Neuronal stem cell (in vitro differentiated cells): ENCODE data around the gene ARL14EP. TPM values are rescaled to one million over a fixed set of nuclear protein-coding genes. Genes with fewer than 3 reads are reported as not detected.

Experiments
- DNase-seq: peaks from one replicate; pipeline ENCODE4 v3.0.0-alpha.2; 2013; ENCODE audit warnings: low spot score
- H2AFZ ChIP-seq: one replicate; pipeline ENCODE4 v1.6.1; 2013; ENCODE audit warnings: mild to moderate bottlenecking, low read length, inconsistent platforms
- H2AK5ac ChIP-seq: 2 replicates; pipeline ENCODE4 v1.6.1; 2013; ENCODE audit warnings: low read depth, mild to moderate bottlenecking, inconsistent platforms, low read length, moderate library complexity, mixed read lengths
- H2BK120ac ChIP-seq: 2 replicates; pipeline ENCODE4 v1.6.1; 2013; ENCODE audit warnings: low read depth, mild to moderate bottlenecking, inconsistent platforms, low read length, moderate library complexity, mixed read lengths
- H2BK12ac ChIP-seq: one replicate; pipeline ENCODE4 v1.6.1; 2013; ENCODE audit warnings: low read length, inconsistent platforms
- H2BK15ac ChIP-seq: 2 replicates; pipeline ENCODE4 v1.6.1; 2013; ENCODE audit warnings: mild to moderate bottlenecking, low read length, inconsistent platforms, mixed read lengths
- H2BK5ac ChIP-seq: one replicate; pipeline ENCODE4 v1.6.1; 2013; ENCODE audit warnings: inconsistent platforms, mild to moderate bottlenecking, low read length, moderate library complexity
- H3K14ac ChIP-seq: one replicate; pipeline ENCODE4 v1.6.1; 2013; ENCODE audit warnings: low read length, inconsistent platforms
- H3K18ac ChIP-seq: 2 replicates; pipeline ENCODE4 v1.6.1; 2013; ENCODE audit warnings: low read length, inconsistent platforms
- H3K23ac ChIP-seq: 2 replicates; pipeline ENCODE4 v1.6.1; 2013; ENCODE audit warnings: low read depth, mild to moderate bottlenecking, mixed read lengths, low read length, inconsistent platforms; ENCODE audit not compliant: poor library complexity
- H3K27ac ChIP-seq: replicated peaks from 3 replicates; pipeline ENCODE4 v1.5.1; 2013; ENCODE audit warnings: low read length, inconsistent platforms
- H3K27me3 ChIP-seq, 3 experiments: 2 replicates each; pipeline ENCODE4 v1.6.1; 2013; ENCODE audit warnings: low read length in 3 of 3, mild to moderate bottlenecking in 2 of 3, inconsistent platforms in 1 of 3, low read depth in 1 of 3, mixed read lengths in 1 of 3, moderate library complexity in 1 of 3; ENCODE audit not compliant: control insufficient read depth in 3 of 3, insufficient read depth in 3 of 3
- H3K36me3 ChIP-seq, 2 donors: replicated peaks in 1 of 2; 2 replicates each; pipeline ENCODE4 v1.6.1; 2013; ENCODE audit warnings: low read length in 2 of 2; ENCODE audit not compliant: control insufficient read depth in 2 of 2, insufficient read depth in 2 of 2
- H3K4ac ChIP-seq: 2 replicates; pipeline ENCODE4 v1.6.1; 2013; ENCODE audit warnings: inconsistent platforms, mild to moderate bottlenecking, low read length, moderate library complexity
- H3K4me1 ChIP-seq, 2 donors: 1 replicate in 1 of 2; 2 replicates in 1 of 2; pipeline ENCODE4 v1.6.1; 2013; ENCODE audit warnings: low read length in 2 of 2, low read depth in 1 of 2; ENCODE audit not compliant: control insufficient read depth in 2 of 2, insufficient read depth in 1 of 2
- H3K4me2 ChIP-seq: one replicate; pipeline ENCODE4 v1.6.1; 2013; ENCODE audit warnings: mild to moderate bottlenecking, low read length, inconsistent platforms; ENCODE audit not compliant: insufficient read depth, poor library complexity, severe bottlenecking
- H3K4me3 ChIP-seq, 2 donors: 2 replicates each; pipeline ENCODE4 v1.5.1; 2013; ENCODE audit warnings: low read length in 2 of 2, mild to moderate bottlenecking in 2 of 2, inconsistent platforms in 1 of 2, moderate library complexity in 1 of 2
- H3K79me1 ChIP-seq: one replicate; pipeline ENCODE4 v1.6.1; 2013; ENCODE audit warnings: low read depth, mild to moderate bottlenecking, inconsistent platforms, low read length, moderate library complexity
- H3K9ac ChIP-seq: one replicate; pipeline ENCODE4 v1.6.1; 2013; ENCODE audit warnings: mild to moderate bottlenecking, low read depth, low read length, inconsistent platforms; ENCODE audit not compliant: poor library complexity
- H3K9me3 ChIP-seq, 2 donors: replicated peaks in 1 of 2; 2 replicates each; pipeline versions ENCODE3 to v1.6.1; 2013; ENCODE audit warnings: low read length in 2 of 2, mild to moderate bottlenecking in 2 of 2, inconsistent platforms in 1 of 2, low read depth in 1 of 2, mixed read lengths in 1 of 2, moderate library complexity in 1 of 2; ENCODE audit not compliant: control insufficient read depth in 2 of 2, insufficient read depth in 1 of 2
- H4K8ac ChIP-seq: one replicate; pipeline ENCODE4 v1.6.1; 2013; ENCODE audit warnings: low read depth, mild to moderate bottlenecking, inconsistent platforms, low read length, moderate library complexity
- H4K91ac ChIP-seq: one replicate; pipeline ENCODE4 v1.6.1; 2013; ENCODE audit warnings: low read length, low read depth, mild to moderate bottlenecking, inconsistent platforms; ENCODE audit not compliant: poor library complexity
- WGBS, 2 donors: extraction: QIAGEN DNeasy Blood & Tissue Kit; methylation state at CpG; one replicate each; pipeline ENCODE4 v1.1.7; 2013; ENCODE audit warnings: missing lambda C conversion rate in 2 of 2, mixed read lengths in 1 of 2; ENCODE audit not compliant: insufficient read length in 2 of 2, insufficient replicate concordance in 1 of 2; ENCODE audit errors: extremely low coverage in 2 of 2; 5-methylcytosine and 5-hydroxymethylcytosine counted together
- polyA plus RNA-seq, 2 experiments: library from polyadenylated mRNA; stranded (reverse); fragments of 200-250 nt; gene quantifications; one replicate each; pipeline ENCODE4 v1.2.3, GENCODE V29; 2013

Gene ARL14EP
- polyA plus RNA-seq (2013, experiment 1 of 2): 38.0 TPM
- polyA plus RNA-seq (2013, experiment 2 of 2): 40.2 TPM

DNA sequence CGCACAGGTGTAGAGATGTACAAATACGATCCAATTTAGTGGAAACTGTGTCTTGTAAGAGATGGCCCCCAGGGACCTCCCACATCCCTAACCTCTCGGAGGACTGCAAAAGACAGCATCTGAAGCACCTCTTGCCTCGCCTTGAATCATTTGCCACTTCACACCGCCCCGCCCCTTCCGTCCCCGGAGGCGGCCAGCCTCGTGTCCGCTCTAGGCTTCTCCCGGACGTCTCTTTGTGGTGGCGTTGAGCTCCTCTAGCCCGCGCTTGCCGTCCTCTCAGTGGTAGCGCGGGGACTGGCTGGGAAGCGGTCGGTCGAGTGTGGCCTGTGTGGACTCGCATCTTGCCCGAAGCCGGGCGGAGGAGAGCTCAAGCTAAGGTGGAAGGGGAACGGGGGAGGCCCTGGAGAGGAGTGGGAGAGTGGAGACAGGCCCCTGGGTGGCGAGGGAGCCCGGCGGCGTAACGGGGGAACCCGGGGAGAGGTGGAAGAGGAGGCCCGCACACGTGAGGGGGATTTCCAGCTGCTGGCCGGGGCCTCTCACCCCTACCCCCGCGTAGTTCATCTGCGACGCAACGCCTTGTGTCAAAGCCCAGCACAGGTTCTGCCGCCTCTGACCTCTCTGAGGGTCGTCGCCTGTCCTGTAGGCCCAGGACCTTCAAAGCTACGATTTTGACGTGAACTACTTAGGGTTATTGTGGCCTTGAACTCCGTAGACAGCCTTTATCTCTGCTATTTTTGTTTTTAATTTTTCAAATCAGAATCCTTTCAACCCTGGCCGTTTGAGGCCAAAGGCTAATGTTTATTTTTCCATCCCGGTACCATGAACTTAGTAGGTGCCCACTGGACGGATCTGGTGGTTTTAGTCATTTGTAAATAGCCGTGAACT, at the start of gene ARL14EP:
Gene ARL14EP, plus strand, starts transcription at position 279 of the 885 bp plus-strand sequence. CDS start 7,845 bp downstream, outside the sequence.
- peak within 1 kb of the TSS; percentile 98 for H3K18ac ChIP-seq
- DNase-seq: peak; percentile 87
- H2BK120ac ChIP-seq: no peak within 1 kb of the TSS
- no peak within 1 kb of the TSS for H4K91ac ChIP-seq
- no peak within 1 kb of the TSS for H3K4ac ChIP-seq
- H3K27ac ChIP-seq: peak within 1 kb of the TSS; percentile 69
- H3K9me3 ChIP-seq: no peaks in the 10 kb centered on the region
- peaks cover 1 to 4% of the 10 kb centered on the region in 2 donors for H3K4me1 ChIP-seq
- WGBS, 2 donors: no CpG with 5 or more reads among the region's 51 CpGs
- H4K8ac ChIP-seq: no peak within 1 kb of the TSS
- peaks cover 0 to 3% (median 0%) of the 10 kb centered on the region in 3 experiments for H3K27me3 ChIP-seq
- peak within 1 kb of the TSS; percentile 70 to 93 for H3K4me3 ChIP-seq
- no peak within 1 kb of the TSS for H2BK12ac ChIP-seq
- H3K79me1 ChIP-seq: no peaks in the 10 kb centered on the region
- peak within 1 kb of the TSS; percentile 95 for H3K9ac ChIP-seq
- H3K4me2 ChIP-seq: peak within 1 kb of the TSS; percentile 48
- peaks cover 0 to 9% of the 10 kb centered on the region in 2 donors for H3K36me3 ChIP-seq
- H2AFZ ChIP-seq: peak within 1 kb of the TSS; percentile 76
- H3K14ac ChIP-seq: no peak within 1 kb of the TSS
- peak within 1 kb of the TSS; percentile 77 for H2BK5ac ChIP-seq
- peak within 1 kb of the TSS; percentile 98 for H3K23ac ChIP-seq
- peak within 1 kb of the TSS; percentile 11 for H2BK15ac ChIP-seq
- H2AK5ac ChIP-seq: no peak within 1 kb of the TSS

GRCh38 chr11:30277176-30277575, 45.7 kb upstream of the ARL14EP start:
- Histone ChIP-seq H3K18ac (no peak overlapping the region), H2AK5ac (no peak overlapping the region), H3K4me3 (no peak overlapping the region), H3K27me3 (no peaks in the 10 kb centered on the region), H3K14ac (no peak overlapping the region), H2BK5ac (no peak overlapping the region), H3K9ac (no peak overlapping the region), H3K4ac (no peak overlapping the region), H2BK15ac (no peak overlapping the region), H3K4me1 (no peaks in the 10 kb centered on the region), H3K9me3 (no peaks in the 10 kb centered on the region), H3K27ac (no peak overlapping the region), H4K91ac (no peak overlapping the region), H2BK12ac (no peak overlapping the region), H4K8ac (no peak overlapping the region), H3K23ac (no peak overlapping the region), H3K36me3 (no peaks in the 10 kb centered on the region), H3K79me1 (no peaks in the 10 kb centered on the region), H2AFZ (no peak overlapping the region), H2BK120ac (no peak overlapping the region), H3K4me2 (no peak overlapping the region)
- no peak for DNase-seq

- H2BK12ac ChIP-seq: no peak overlapping the region
- H3K36me3 ChIP-seq: no peaks in the 10 kb centered on the region
- DNase-seq: no peak
- H3K9me3 ChIP-seq: no peaks in the 10 kb centered on the region
- H3K18ac ChIP-seq: no peak overlapping the region
- no peak overlapping the region for H4K91ac ChIP-seq
- no peak overlapping the region for H2AFZ ChIP-seq
- H3K4ac ChIP-seq: no peak overlapping the region
- no CpG with 5 or more reads among the region's 2 CpGs for WGBS, 2 donors
- H3K4me2 ChIP-seq: no peak overlapping the region
- no peaks in the 10 kb centered on the region for H3K79me1 ChIP-seq
- no peak overlapping the region for H4K8ac ChIP-seq
- no peak overlapping the region for H2BK120ac ChIP-seq
- no peaks in the 10 kb centered on the region for H3K27me3 ChIP-seq
- H2AK5ac ChIP-seq: no peak overlapping the region
- no peak overlapping the region for H2BK15ac ChIP-seq
- no peak overlapping the region for H2BK5ac ChIP-seq
- H3K14ac ChIP-seq: no peak overlapping the region
- H3K9ac ChIP-seq: no peak overlapping the region
- no peak overlapping the region for H3K27ac ChIP-seq
- no peak overlapping the region for H3K23ac ChIP-seq
- peaks cover 0 to 2% of the 10 kb centered on the region in 2 donors for H3K4me1 ChIP-seq
- no peak overlapping the region for H3K4me3 ChIP-seq
Measured at GRCh38 chr11:30279796-30280195, 43.1 kb upstream of the ARL14EP start.

DNA sequence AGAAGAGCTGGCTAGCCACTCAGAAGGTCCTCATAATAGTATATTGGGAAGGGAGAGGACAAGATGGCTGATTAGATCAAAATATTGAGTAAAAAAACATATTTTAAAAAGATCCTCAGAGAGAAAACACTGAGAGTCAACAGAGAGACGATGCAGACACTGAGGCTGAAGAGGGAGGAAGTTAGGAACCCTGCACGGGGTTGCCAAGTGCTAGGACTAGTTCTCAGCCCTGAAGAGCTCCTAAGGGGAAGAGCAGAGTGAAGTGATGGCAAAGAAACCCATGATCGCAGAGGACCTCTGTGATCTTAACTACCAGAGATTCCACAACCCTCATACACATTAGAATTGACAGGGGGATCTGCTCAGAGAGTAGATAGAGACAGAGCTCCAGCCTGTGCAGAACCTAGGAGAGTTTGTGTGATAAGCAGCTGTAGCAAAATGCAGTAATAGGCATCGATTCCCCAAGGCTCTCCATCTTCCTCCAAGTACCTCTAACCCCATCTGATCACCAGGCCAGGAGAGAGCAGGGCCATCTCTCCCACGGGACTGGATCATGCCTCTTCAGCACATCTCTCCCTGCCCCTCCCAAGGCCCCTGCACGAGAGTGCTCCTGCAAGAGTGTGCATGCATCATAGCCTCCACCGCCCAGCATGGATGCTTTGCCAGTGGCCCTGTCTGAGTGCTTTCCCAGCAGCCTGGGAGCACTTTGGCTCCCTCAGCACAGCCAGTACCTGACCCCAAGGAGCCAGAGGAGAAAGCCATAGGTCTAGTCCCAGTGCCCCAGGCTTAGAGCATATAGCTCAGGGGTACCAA, 41.2 kb upstream of the ARL14EP start:
- H4K8ac ChIP-seq: no peak overlapping the region
- no peak overlapping the region for H3K9ac ChIP-seq
- H3K27me3 ChIP-seq: no peaks in the 10 kb centered on the region
- H3K4me1 ChIP-seq: peaks cover 0 to 2% of the 10 kb centered on the region in 2 donors
- no peaks in the 10 kb centered on the region for H3K36me3 ChIP-seq
- no peak overlapping the region for H3K4ac ChIP-seq
- H3K9me3 ChIP-seq: no peaks in the 10 kb centered on the region
- H2AK5ac ChIP-seq: peak overlapping the region; percentile 52
- H3K14ac ChIP-seq: peak overlapping the region; percentile 56
- H2BK12ac ChIP-seq: no peak overlapping the region
- H3K4me3 ChIP-seq: no peak overlapping the region
- no peak overlapping the region for H3K27ac ChIP-seq
- no peak overlapping the region for H3K4me2 ChIP-seq
- H3K79me1 ChIP-seq: no peaks in the 10 kb centered on the region
- no peak overlapping the region for H2BK15ac ChIP-seq
- H3K18ac ChIP-seq: peak overlapping the region; percentile 83
- no peak overlapping the region for H2BK5ac ChIP-seq
- H3K23ac ChIP-seq: no peak overlapping the region
- WGBS, 2 donors: no CpG with 5 or more reads among the region's 7 CpGs
- no peak overlapping the region for H2AFZ ChIP-seq
- peak overlapping the region; percentile 31 for H2BK120ac ChIP-seq
- peak overlapping the region; percentile 22 for H4K91ac ChIP-seq
- no peak for DNase-seq
